OCI-LY3 (cell line): ENCODE results near the gene NOXA1.

Source experiments
- H2AFZ ChIP-seq: fragments of 200-600, 300-600 bp; shearing (Covaris generic); 2 replicates; pipeline ENCODE4 v1.6.0; 2014; ENCODE audit warnings: antibody characterized with exemption, low read depth, low read length
- H3K27ac ChIP-seq: fragments of 200-600, 300-600 bp; sonication (generic); 2 replicates; pipeline ENCODE4 v1.5.1; 2014; ENCODE audit warnings: mild to moderate bottlenecking, low read length, moderate library complexity, mixed read lengths
- H3K27me3 ChIP-seq: fragments of 200-600, 300-600 bp; sonication (generic); 2 replicates; pipeline ENCODE4 v1.6.1; 2014; ENCODE audit warnings: low read depth, low read length, mixed read lengths
- H3K36me3 ChIP-seq: fragments of 200-600, 300-600 bp; sonication (generic); replicated peaks from 2 replicates; pipeline ENCODE3; 2014; ENCODE audit warnings: low read depth, low read length, mixed read lengths
- H3K4me1 ChIP-seq: fragments of 300-600, 200-600 bp; sonication (generic); 2 replicates; pipeline ENCODE4 v1.6.1; 2014; ENCODE audit warnings: low read length, mixed read lengths
- H3K4me2 ChIP-seq: fragments of 200-600, 300-600 bp; sonication (generic); 2 replicates; pipeline ENCODE4 v1.6.1; 2014; ENCODE audit warnings: low read length, mixed read lengths
- H3K4me3 ChIP-seq: fragments of 300-600, 200-600 bp; sonication (generic); 2 replicates; pipeline ENCODE4 v1.5.1; 2014; ENCODE audit warnings: antibody characterized with exemption, mild to moderate bottlenecking, low read length, moderate library complexity
- H3K79me2 ChIP-seq: fragments of 300-600, 200-600 bp; shearing (Covaris generic); 2 replicates; pipeline ENCODE4 v1.6.1; 2014; ENCODE audit warnings: mild to moderate bottlenecking, low read length, mixed read lengths
- H3K9ac ChIP-seq: fragments of 300-600, 200-600 bp; shearing (Covaris generic); 2 replicates; pipeline ENCODE4 v1.6.0; 2014; ENCODE audit warnings: mild to moderate bottlenecking, low read length, moderate library complexity
- H3K9me3 ChIP-seq: fragments of 200-600, 300-600 bp; shearing (Covaris generic); 2 replicates; pipeline ENCODE4 v1.6.1; 2014; ENCODE audit warnings: low read length, mixed read lengths; ENCODE audit not compliant: insufficient read depth
- H4K20me1 ChIP-seq: fragments of 200-600, 300-600 bp; sonication (generic); 2 replicates; pipeline ENCODE4 v1.6.1; 2016; ENCODE audit warnings: low read length, mixed read lengths; ENCODE audit not compliant: insufficient read depth
- CTCF ChIP-seq: fragments of 200-600, 300-600 bp; sonication (generic); IDR thresholded peaks from 2 replicates; pipeline ENCODE4 v1.5.1; 2014; ENCODE audit warnings: antibody characterized with exemption, low read length, low read depth
- EZH2phosphoT487 ChIP-seq: fragments of 200-600 bp; shearing (Covaris generic); IDR thresholded peaks from 2 replicates; pipeline ENCODE4 v1.6.1; 2018; ENCODE audit warnings: antibody characterized with exemption, mixed run types, low read depth

The NOXA1 gene

DNA sequence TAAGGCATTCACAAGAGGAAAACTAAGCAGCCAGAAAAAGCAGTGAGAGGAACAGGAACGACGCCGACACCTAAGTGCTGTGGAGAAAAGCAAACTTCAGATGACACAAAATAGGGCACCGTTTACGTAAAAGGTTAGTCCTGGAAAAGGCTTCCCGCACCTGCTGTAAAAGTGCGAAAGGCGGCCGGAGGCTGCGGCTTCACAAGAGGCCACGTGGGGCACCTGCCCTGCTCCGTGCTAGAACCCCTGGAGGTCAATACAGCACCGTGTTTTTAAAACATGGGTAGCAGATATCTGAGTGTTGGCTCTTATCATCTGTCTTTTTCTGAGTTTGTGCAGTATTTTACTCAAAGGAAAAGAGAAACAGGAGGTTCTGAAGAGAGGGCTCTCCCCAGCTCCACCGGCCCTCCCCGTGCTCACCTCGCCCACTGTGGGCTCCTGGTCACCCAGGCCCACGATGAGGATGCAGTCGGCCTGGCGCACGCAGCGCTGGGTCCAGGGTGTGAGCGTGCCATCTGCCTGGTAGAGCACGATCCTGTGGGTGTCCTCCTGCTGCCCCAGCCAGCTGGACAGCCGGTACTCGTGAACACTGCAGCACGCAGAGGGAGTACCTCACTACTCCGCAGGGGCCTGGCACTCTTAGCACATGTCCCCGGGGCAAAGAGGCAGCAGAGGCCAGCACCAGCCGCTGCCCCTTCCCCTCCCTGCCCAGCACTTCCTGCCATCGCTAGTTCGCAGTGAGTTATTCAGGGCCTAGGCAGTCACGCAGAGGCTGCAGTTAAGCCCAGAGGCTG lies 56.9 kb downstream of the NOXA1 start:
- no peak overlapping the region for H3K27ac ChIP-seq
- no peak for TF ChIP-seq EZH2phosphoT487
- no peak for TF ChIP-seq CTCF

GRCh38 chr9:137480686-137481683 lies 57.8 kb downstream of the NOXA1 start:
- Histone ChIP-seq H3K4me3 (no peak overlapping the region), H3K79me2 (no peaks in the 10 kb centered on the region), H3K27me3 (no peaks in the 10 kb centered on the region), H3K9ac (no peak overlapping the region), H3K36me3 (no peaks in the 10 kb centered on the region), H3K9me3 (no peaks in the 10 kb centered on the region; the same call in 1 of the 2 replicates), H4K20me1 (no peaks in the 10 kb centered on the region), H3K4me1 (no peaks in the 10 kb centered on the region), H2AFZ (no peak overlapping the region), H3K4me2 (no peak overlapping the region), H3K27ac (no peak overlapping the region)
- no peak for TF ChIP-seq EZH2phosphoT487
- no peak for TF ChIP-seq CTCF

More for the DNA sequence above, 56.9 kb downstream of the NOXA1 start:
- H3K9me3 ChIP-seq: no peaks in the 10 kb centered on the region; the same call in 1 of the 2 replicates
- no peak overlapping the region for H2AFZ ChIP-seq
- H3K79me2 ChIP-seq: no peaks in the 10 kb centered on the region
- H4K20me1 ChIP-seq: no peaks in the 10 kb centered on the region
- no peak overlapping the region for H3K9ac ChIP-seq
- H3K4me1 ChIP-seq: no peaks in the 10 kb centered on the region
- H3K4me3 ChIP-seq: no peak overlapping the region
- no peaks in the 10 kb centered on the region for H3K36me3 ChIP-seq
- H3K4me2 ChIP-seq: no peak overlapping the region
- no peaks in the 10 kb centered on the region for H3K27me3 ChIP-seq

DNA sequence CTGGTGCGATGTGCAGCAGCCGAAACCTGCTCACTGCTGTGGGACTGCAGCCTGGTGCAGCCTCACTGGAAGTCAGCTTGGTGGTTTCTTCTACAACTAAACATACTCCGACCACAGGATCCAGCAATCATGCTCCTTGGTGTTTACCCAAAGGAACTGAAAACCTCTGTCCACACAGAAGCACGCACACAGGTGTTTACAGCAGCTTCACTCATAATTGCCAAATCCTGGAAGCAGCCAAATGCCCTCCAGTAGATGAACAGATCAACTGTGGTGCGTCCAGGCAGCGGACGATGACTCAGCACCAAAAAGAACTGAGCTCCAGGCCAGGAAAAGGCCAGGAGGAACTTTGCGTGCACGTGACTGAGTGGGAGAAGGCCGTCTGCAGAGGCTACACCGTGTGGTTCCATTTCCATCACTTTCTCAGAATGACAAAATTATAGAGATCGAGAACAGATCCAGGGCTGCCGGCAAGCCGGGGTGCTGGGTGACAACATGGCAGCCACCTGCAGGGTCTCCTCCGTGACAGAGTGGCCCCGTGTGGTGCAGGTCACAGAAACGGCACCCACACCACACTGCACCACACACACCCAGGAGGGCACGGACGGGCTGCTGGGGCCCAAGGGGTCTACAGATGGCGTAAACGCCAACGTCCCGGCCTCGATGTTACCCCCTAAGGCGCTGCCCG lies 59.0 kb downstream of the NOXA1 start:
- Histone ChIP-seq H3K9ac (no peak overlapping the region), H3K9me3 (no peaks in the 10 kb centered on the region), H4K20me1 (no peaks in the 10 kb centered on the region), H3K79me2 (no peaks in the 10 kb centered on the region), H3K4me3 (no peak overlapping the region), H2AFZ (no peak overlapping the region), H3K27ac (no peak overlapping the region), H3K27me3 (no peaks in the 10 kb centered on the region), H3K4me2 (no peak overlapping the region), H3K36me3 (no peaks in the 10 kb centered on the region), H3K4me1 (no peaks in the 10 kb centered on the region)
- no peak for TF ChIP-seq CTCF
- TF ChIP-seq EZH2phosphoT487: no peak
